NCI-H2107 treated with DMSO at 0.1 percent for 48 hours (cell line): ENCODE data around the gene CYB5D1.

Experiments used
- DNase-seq: peaks from one replicate; lab custom pipeline; 2025; ENCODE audit not compliant: unreplicated experiment; lab: John Stamatoyannopoulos, UW

The CYB5D1 gene

DNA sequence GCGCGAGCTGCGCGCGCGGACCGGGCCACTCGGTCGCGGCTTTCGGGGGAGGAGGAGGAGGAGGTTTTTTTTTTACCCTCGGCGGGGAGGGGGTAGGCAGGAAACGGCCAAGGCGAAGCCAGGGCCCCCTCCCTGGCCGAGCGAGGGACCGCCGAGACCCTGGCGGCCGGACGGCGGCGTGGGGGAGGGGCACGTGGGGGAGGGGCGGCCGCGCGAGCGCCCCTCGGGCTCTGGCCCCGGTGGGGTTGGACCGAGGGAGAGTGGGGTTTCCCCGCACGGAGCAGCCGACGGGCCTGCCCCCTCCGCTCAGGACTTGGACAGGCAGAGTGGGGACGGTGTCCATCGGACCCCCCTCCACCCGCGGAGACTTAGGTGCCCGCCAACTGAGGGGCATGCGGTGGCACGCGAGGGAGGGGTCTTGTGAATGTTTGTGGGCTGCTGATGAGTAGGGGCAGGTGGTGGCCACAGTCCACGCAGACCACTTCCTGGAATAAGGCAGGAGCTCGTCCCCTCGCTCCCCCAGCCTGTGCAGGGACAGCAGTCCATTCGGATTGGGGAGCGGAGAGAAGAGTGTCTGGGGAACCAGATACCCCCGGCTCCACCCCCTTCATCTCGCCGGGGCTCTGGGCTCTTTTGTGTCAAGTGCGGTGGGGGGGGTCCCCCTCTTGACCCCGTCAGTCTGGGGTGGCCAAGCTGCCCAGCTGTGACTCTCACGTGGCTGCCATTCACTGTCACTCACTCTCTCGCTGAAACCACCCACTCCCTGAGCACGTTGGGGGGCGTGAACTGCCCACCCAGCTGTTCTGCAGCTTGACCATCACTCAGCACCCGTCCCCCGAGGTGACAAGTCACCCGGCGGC lies 27.8 kb downstream of the CYB5D1 start:
- DNase-seq: peak; percentile 49

GRCh38 chr17:7886227-7887037 lies 28.6 kb downstream of the CYB5D1 start:
- DNase-seq: peak; percentile 34

DNA sequence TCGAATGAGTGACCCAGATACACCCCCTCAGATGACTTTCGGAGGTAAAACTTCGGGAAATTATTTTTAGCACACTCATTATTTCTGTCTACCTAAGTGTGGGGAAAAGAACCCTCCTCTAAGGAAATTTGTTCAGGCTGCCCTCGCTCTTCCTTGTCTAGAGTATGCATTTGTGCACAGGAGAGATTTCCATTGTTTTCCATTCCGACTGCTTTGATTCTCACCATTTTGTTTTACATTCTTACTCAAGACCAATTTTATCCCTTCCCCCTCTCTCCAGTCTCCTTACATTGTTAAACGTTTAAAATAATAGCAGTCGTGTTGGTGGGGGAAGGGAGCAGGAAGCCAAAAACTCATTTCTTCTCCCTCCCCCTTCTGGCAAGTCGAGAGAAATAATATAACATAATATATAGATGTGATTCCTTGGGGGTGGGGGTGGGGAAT lies 29.3 kb downstream of the CYB5D1 start:
- peak; percentile 89 for DNase-seq

- peak; percentile 97 for DNase-seq
These were observed 29.8 kb downstream of the CYB5D1 start for GRCh38 chr17:7887482-7888183.

- DNase-seq: peak; percentile 25
These were observed 30.5 kb downstream of the CYB5D1 start, which contains the start of gene CHD3 for GRCh38 chr17:7888184-7888920. TSS of gene CHD3 (plus strand) at chr17:7888789. CDS start at chr17:7889001, 212 bp downstream.

DNA sequence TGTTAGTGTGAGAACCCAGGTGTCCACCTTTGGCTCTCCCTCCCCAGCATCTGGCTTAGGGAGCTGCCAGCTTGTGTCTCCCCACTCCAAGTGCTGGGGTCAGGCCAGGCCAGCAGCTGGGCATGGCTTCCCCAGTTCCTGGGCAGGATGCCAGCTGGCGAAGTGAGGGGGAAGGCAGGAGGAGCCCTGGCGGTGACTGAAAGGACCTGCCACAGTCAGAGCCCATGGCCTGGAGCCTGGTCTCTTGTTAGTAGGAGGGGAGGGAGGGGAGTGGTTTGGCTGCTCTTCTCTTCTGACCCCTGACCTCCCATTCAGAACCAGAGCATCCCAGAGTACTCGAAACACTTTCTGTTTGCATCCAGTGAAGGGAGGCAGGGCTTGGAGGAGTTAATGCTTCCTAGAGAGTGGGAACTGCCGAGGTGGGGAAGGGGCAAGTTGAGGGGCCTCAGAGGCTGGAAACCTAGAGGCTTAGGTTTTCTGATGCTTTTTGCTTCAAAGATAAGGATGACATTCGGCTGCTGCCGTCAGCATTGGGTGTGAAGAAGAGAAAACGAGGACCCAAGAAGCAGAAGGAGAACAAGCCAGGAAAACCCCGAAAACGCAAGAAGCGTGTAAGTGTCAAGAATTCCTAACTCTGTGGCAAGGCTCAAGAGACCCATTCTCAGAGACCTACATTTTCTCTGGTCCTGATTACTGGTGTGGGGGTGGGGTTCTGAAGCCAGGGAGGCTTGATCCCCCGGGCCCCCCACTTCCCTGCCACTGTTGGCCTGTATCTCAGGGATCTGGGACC lies 31.6 kb downstream of the CYB5D1 start:
- DNase-seq: peak; percentile 43

DNA sequence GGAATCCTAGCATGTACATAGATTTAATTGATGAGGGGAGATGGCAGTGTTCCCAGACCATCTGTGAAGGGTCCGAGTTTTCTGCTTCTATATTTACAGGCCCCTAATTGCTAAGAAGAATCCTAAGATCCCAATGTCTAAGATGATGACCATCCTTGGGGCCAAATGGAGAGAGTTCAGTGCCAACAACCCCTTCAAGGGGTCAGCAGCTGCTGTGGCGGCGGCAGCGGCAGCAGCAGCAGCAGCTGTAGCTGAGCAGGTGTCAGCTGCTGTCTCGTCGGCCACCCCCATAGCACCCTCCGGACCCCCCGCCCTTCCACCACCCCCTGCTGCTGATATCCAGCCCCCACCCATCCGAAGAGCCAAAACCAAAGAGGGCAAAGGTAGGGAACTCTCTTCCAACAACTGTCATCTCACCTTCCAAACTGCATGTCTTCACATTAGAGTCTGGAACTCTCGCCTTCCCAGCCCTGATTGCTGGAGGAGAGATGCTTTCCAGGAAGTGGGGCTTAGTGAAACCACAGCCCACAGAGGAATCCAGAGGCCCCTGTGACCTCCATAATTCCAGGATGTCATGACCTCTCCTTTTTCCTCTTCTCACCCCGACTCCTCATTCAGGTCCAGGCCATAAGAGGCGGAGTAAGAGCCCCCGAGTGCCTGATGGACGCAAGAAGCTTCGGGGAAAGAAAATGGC lies 35.5 kb downstream of the CYB5D1 start:
- DNase-seq: no peak

GRCh38 chr17:7894226-7894625 lies 36.4 kb downstream of the CYB5D1 start:
- DNase-seq: no peak

- no peak for DNase-seq
These were observed 37.1 kb downstream of the CYB5D1 start for GRCh38 chr17:7894866-7895265.

DNA sequence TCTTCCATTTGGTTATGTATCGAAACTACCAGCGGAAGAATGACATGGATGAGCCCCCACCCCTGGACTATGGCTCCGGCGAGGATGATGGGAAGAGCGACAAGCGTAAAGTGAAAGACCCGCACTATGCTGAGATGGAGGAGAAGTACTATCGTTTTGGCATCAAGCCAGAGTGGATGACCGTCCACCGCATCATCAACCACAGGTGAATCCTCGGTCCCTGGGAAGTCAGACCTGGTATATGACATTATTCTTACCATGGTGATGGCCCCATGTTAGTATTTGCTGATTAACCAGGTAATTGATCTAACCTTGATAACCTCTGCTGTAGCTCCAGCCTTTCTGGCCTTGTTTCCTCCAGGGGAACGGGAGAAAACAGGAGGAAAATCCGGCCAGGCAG lies 39.3 kb downstream of the CYB5D1 start:
- no peak for DNase-seq

- DNase-seq: no peak
These were observed 40.0 kb downstream of the CYB5D1 start for GRCh38 chr17:7897773-7898172.

GRCh38 chr17:7903154-7904103 lies 45.6 kb downstream of the CYB5D1 start:
- DNase-seq: no peak

DNA sequence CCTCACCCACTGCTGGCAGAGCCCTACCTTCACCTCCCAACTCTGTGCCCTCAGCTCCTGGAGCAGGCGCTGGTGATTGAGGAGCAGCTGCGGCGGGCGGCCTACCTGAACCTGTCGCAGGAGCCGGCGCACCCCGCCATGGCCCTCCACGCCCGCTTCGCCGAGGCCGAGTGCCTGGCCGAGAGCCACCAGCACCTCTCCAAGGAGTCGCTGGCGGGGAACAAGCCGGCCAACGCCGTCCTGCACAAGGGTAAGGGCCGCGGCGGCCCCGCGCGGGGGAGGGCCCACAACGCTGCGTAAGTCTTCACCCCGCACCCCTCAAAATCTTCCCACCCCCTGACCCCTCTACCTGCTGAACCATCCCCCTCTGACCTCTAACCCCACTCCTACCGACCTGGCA lies 51.3 kb downstream of the CYB5D1 start:
- DNase-seq: no peak

DNA sequence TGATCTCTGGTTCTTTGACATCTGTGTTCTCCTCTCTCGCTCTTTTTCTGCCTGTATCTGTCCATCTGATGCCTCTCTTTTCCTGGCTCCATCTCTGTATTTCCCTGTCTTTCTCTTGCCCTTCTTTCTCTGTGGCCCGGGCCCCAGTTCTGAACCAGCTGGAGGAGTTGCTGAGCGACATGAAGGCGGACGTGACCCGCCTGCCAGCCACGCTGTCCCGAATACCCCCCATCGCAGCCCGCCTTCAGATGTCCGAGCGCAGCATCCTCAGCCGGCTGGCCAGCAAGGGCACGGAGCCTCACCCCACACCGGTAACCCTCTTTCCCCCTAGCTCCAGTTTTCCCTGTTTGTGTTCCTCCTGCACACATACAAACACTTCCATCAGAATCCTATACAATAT lies 52.5 kb downstream of the CYB5D1 start:
- DNase-seq: no peak

DNA sequence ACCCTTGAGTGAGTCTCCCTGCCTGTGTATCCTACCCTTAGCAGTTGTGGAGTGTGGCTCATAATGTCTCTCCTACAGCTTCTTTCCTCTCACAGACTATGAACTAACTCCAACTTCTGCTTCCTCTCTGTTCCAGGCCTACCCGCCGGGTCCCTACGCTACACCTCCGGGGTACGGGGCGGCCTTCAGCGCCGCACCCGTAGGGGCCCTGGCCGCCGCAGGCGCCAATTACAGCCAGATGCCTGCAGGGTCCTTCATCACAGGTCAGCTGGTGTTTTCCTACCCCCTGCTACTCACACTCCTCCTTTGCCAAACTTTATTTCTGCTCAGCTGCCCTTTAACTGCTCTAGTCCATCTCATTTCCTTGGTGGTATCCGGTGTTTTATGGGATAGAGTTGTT lies 52.9 kb downstream of the CYB5D1 start:
- DNase-seq: no peak

DNA sequence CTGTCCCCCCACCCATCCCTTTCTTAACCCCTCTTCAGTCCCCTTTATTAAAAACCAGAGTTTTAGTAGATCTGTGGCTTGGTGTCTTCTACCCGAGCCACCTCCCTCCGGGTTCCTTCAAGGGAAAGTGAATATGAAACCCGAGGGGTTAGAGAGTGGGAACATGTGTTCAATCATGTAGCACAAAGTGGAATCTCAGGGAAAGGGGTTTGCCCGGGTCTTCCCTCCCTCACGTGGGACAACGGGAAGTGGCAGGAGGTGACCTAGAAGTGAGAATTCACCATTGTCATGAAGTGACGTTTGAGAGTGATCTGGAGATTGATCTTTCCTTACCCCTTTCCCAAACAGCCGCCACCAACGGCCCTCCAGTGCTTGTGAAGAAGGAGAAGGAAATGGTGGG lies 53.3 kb downstream of the CYB5D1 start:
- DNase-seq: no peak
